NK-92 (cell line): ENCODE data around the gene ACSS2.

Experiments
- DNase-seq: peaks from one replicate; lab custom pipeline; 2025; ENCODE audit not compliant: unreplicated experiment; lab: John Stamatoyannopoulos, UW

ACSS2 gene

DNA sequence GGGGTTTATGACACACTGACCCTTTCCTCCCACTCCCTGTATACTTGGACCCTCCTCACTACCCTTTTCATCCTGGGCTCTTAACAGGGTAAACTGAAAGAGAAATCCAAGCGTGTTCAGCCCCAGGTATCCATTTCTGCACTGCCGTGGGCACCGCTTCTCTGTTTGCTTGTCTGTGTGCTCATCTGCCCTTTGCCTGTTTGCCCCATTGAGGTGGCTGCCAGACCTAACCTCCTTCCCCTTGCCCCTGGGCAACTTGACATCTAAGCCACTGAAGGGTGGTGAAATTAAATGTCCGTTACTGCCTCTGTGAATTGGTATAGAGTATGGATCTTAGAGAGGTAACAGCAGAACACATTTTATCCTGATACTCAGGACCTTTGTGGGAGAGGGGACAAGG lies 38.7 kb downstream of the ACSS2 start:
- no peak for DNase-seq

DNA sequence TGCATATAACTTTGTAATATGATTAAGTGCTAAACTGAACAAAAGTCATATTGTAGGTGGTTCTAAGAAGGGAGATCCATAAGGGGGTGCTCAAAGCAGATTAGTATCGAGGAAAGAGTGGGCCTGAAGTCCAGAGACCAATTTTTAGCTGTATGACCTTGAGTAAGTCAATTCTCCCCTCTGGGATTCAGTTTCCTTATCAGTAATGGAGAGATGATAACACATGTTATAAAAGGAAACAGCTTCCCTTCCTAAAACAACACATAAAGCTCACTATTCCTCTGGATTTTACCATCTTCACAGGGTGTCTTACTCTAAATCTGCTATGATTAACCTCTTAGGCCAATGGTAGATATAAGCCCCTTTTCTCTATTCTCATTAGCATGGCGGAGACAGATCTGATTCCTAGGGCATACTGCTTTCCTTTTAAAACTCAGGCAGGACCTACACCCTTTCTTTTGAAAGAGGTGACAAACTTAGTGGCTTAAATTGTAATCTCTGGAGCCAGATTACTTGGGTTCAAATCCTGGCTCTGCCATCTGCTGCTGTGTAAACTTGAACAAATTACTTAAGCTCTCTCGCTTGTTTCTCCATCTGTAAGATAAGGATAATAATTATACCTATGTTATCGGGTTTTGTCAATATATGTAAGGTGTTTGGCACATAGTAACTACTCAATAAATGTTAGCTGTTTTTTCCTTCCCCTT lies 39.5 kb downstream of the ACSS2 start:
- DNase-seq = no peak

GRCh38 chr20:34916774-34917354 lies 40.5 kb downstream of the ACSS2 start:
- no peak for DNase-seq

- DNase-seq = no peak
Observed at GRCh38 chr20:34920055-34920454, 43.6 kb downstream of the ACSS2 start.

GRCh38 chr20:34921436-34921835 lies 45.0 kb downstream of the ACSS2 start:
- no peak for DNase-seq

DNA sequence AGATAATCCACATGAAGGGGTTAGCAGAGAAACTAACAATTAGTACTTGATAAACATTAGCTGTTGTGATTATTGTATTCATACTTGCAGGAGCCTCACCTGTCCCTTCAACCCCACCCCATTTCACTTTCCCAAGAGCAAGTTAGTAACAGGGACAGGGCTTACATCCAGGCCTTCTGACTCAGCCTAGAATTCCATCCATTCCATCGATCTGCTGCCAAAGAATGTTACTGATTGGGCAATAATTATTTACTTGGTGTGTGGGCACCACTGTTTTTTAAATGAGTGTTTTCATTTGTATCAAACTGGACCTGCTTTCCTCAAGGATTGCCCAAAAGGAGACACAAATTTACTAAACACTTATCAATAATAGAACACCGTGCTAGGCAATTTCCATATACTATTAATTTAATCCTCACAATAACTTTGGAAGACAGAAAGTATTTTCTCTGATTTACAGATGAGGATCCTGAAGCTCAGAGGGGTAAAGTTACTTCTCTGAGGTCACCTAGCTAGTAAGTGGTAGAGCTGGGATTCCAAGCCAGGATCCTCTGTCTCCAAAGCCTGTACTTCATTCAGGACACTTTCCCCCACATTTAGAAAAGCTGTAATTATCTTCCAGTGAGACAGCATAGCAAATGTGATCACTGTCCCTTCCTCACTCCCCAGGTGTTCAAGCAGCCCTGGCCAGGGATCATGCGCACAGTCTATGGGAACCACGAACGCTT lies 46.4 kb downstream of the ACSS2 start:
- DNase-seq = no peak

DNA sequence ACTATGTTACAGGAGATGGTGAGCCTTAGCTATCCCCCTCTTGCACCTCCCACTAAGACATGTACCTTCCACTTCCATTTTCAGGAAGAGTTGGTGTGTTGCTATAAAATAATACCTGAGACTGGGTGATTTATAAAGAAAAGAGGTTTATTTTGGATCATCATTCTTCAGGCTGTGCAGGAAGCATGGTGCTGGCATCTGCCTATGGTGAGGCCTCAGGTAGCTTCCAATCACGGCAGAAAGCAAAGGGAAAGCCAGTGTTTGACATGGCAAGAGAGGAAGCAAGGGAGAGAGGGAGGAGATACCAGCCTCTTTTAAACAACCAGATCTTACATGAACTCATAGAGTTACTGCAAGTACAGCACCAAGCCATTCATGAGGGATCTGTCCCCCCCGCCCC lies 47.0 kb downstream of the ACSS2 start:
- no peak for DNase-seq

- no peak for DNase-seq
Observed at GRCh38 chr20:34925341-34925740, 48.9 kb downstream of the ACSS2 start.

DNA sequence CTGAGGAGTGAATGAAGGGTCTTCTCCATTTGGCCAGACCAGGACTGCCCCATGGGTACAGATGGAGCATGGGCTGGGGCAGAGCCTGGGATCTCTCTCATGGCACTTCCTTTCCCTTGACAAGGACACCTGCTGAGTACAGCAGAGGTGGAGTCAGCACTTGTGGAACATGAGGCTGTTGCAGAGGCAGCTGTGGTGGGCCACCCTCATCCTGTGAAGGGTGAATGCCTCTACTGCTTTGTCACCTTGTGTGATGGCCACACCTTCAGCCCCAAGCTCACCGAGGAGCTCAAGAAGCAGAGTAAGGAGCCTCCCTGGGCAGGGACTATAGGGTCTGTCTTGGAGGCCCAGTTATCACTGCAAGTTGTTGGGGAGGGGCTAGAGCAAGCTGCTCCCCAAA lies 49.6 kb downstream of the ACSS2 start:
- no peak for DNase-seq

DNA sequence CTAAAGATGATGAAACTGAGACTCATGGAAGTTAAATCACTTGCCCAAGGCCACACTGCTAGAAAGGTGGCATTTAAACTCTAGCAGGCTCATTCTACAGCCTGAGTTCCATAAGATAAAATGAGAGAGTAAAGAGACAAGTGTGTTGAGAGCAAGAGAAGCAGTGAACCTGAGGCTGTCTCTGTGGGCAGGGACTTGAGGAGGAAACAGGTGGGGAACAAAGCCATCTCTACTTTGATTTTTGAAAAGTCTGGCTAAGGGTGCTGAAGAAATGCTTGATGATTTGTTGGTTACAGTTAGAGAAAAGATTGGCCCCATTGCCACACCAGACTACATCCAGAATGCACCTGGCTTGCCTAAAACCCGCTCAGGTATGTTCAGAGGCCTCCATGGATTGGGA lies 50.2 kb downstream of the ACSS2 start:
- DNase-seq = no peak

- no peak for DNase-seq
Observed at GRCh38 chr20:34927736-34928135, 51.3 kb downstream of the ACSS2 start.

DNA sequence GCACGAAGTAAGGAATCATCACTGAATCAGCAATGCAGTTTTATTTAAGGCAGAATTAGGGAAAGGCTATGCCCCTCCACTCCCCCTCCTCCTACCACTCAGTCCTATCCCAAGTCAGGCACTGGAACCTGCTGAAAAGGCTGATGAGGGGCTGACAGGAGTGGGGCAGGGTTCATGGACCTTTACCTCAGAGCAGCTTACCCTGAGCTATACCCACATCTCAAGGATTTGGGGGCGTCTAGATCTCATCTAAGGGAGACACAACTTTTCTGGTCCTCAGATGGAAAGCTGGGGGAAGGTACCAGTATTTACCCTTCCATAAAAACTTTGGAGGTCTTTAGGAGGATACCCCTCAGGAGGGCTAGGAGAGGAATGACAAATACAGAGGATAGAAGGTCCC lies 52.0 kb downstream of the ACSS2 start:
- DNase-seq = no peak

GRCh38 chr20:34931771-34932170 lies 55.4 kb downstream of the ACSS2 start:
- no peak for DNase-seq

GRCh38 chr20:34938466-34939163 lies 62.2 kb downstream of the ACSS2 start:
- DNase-seq = no peak

DNA sequence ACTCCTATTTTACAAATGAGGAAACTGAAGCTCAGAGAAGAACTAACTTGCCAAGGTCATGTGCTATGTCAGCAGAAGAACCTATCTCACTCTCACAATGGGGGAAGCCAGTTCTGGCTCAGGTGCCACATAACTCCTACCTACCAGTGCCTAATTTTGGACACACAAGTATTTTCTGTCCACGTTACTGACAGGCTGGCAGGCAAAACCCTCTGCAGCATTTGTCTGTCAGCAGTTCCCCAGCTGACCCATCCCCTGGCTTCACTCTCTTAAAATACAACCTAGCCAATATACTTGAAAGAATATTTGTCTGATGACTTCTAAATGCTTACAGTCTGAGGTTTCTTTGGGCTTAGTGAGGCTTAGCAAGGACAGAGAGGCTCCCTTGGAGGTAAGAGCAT lies 63.7 kb downstream of the ACSS2 start:
- DNase-seq = no peak

GRCh38 chr20:34941226-34941625 lies 64.8 kb downstream of the ACSS2 start:
- DNase-seq = no peak

GRCh38 chr20:34942301-34942700 lies 65.9 kb downstream of the ACSS2 start:
- no peak for DNase-seq

- DNase-seq = no peak
Observed at GRCh38 chr20:34943808-34944567, 67.6 kb downstream of the ACSS2 start.

DNA sequence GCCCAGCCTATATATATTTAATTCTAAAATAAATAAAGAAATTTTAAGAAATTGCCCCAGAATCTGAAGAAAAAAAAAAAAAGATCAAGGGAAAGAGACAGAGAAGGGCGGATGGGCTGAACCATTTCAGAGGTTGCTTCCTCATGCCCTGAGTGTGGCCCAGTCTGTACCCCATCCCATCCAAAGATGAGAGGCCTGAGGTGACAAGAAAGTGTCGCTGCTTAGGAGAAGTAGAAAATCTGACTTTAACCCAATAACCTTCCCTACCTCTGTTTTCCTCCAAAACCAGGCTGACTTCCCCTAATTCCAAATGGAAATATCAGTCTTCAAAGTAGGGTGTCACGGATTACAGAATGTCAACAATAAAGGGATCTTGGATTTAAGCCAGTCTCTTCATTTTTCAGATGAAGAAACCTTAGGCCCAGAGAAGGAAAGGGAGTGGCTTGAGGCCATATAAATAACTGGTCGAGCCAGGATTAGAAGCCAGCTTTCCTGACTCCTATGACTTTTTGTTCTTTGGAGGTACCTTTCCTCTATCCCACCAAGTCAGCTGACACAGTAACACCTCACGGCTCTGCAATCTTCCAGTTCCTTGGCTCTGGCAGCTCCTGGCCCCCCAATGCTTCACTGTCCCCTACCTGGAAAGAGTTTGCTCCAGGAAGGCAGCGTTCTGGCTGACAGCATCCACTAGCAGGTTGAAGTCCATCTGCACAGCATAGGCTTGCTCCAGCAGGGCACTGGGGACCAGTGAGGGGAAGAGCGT lies 69.1 kb downstream of the ACSS2 start:
- no peak for DNase-seq

DNA sequence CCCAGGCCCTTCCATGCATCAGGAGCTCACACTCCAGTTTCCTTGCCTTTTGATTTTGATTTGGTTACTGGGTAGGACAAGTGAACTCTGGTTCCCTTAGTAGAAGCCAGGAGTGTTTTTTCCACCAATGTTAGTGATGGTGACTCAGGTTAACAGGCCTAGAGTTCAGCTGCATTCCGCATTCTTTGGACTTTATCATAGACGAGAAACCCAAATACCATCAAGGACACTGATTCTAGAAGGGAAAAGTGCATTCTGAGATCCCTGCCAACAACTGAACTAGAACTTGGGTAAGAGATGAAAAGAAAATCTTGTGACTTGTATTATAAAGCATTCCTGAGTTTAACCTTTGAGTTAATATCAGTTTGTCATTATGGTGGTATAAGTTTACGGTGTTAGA lies 70.2 kb downstream of the ACSS2 start:
- DNase-seq = no peak
